ENCODE measurements around the gene LITAF. TPM values are rescaled to one million over a fixed set of nuclear protein-coding genes. Genes with fewer than 3 reads are reported as not detected.

Gene LITAF
- total RNA-seq, 1 donor from 2014 or later = 71.6 TPM

DNA sequence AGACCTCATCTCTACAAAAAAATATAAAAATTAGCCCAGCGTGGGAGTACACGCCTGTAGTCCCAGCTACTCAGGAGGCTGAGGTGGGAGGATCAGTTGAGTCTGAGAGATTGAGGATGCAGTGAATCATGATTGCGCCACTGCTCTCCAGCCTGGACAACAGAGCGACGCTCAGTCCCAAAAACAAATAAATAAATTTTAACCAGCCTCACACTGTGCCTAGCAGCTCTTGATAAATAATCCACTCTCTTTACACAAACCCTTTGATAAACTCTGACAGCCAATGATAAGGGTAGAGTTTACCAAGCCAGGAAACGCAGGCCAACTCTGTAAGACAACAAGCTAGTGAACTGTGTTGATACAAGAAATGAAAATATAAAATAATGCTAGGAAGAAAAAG, 32.7 kb downstream of the LITAF start:
- FAIRE-seq = no peak
- no peak for TF ChIP-seq CTCF (IDR thresholded peaks at IDR 0.05; ENCODE audit: insufficient read depth, low read length, severe bottlenecking)

GRCh38 chr16:11553371-11553770, 33.3 kb downstream of the LITAF start:
- Histone ChIP-seq H3K4me3 (ENCODE audit: low read depth, low read length) (no peak overlapping the region), H3K27me3 (ENCODE audit: control insufficient read depth, insufficient read depth, low read length) (no peaks in the 10 kb centered on the region), H3K36me3 (ENCODE audit: control insufficient read depth, insufficient read depth, low read length) (peaks cover 57% of the 10 kb centered on the region)
- no peak for TF ChIP-seq CTCF (IDR thresholded peaks at IDR 0.05; ENCODE audit: insufficient read depth, low read length, severe bottlenecking)
- FAIRE-seq = no peak
- DNase-seq (ENCODE audit: low read depth) = no peak

More for the DNA sequence above, 32.7 kb downstream of the LITAF start:
- H3K4me3 ChIP-seq (ENCODE audit: low read depth, low read length) = no peak overlapping the region
- peaks cover 61% of the 10 kb centered on the region for H3K36me3 ChIP-seq (ENCODE audit: control insufficient read depth, insufficient read depth, low read length)
- H3K27me3 ChIP-seq (ENCODE audit: control insufficient read depth, insufficient read depth, low read length) = no peaks in the 10 kb centered on the region
- DNase-seq (ENCODE audit: low read depth) = no peak

- TF ChIP-seq CTCF (IDR thresholded peaks at IDR 0.05; ENCODE audit: insufficient read depth, low read length, severe bottlenecking) = no peak
- H3K27me3 ChIP-seq (ENCODE audit: control insufficient read depth, insufficient read depth, low read length) = no peaks in the 10 kb centered on the region
- no peak overlapping the region for H3K4me3 ChIP-seq (ENCODE audit: low read depth, low read length)
- no peak for FAIRE-seq
- peaks cover 53% of the 10 kb centered on the region for H3K36me3 ChIP-seq (ENCODE audit: control insufficient read depth, insufficient read depth, low read length)
- no peak for DNase-seq (ENCODE audit: low read depth)
Observed at GRCh38 chr16:11552440-11552839, 34.3 kb downstream of the LITAF start.

GRCh38 chr16:11551842-11552241, 34.9 kb downstream of the LITAF start:
- H3K4me3 ChIP-seq (ENCODE audit: low read depth, low read length) = no peak overlapping the region
- no peaks in the 10 kb centered on the region for H3K27me3 ChIP-seq (ENCODE audit: control insufficient read depth, insufficient read depth, low read length)
- H3K36me3 ChIP-seq (ENCODE audit: control insufficient read depth, insufficient read depth, low read length) = peaks cover 53% of the 10 kb centered on the region
- no peak for FAIRE-seq
- TF ChIP-seq CTCF (IDR thresholded peaks at IDR 0.05; ENCODE audit: insufficient read depth, low read length, severe bottlenecking) = no peak
- DNase-seq (ENCODE audit: low read depth) = no peak

- Histone ChIP-seq H3K4me3 (ENCODE audit: low read depth, low read length) (no peak overlapping the region), H3K36me3 (ENCODE audit: control insufficient read depth, insufficient read depth, low read length) (peaks cover 46% of the 10 kb centered on the region), H3K27me3 (ENCODE audit: control insufficient read depth, insufficient read depth, low read length) (no peaks in the 10 kb centered on the region)
- DNase-seq (ENCODE audit: low read depth) (no peak), FAIRE-seq (no peak)
- no peak for TF ChIP-seq CTCF (IDR thresholded peaks at IDR 0.05; ENCODE audit: insufficient read depth, low read length, severe bottlenecking)
Observed at GRCh38 chr16:11550791-11551498, 35.8 kb downstream of the LITAF start.

Measured in bronchial epithelial cell (primary cell).